ENCODE results near the gene RSPH4A.

RSPH4A gene

DNA sequence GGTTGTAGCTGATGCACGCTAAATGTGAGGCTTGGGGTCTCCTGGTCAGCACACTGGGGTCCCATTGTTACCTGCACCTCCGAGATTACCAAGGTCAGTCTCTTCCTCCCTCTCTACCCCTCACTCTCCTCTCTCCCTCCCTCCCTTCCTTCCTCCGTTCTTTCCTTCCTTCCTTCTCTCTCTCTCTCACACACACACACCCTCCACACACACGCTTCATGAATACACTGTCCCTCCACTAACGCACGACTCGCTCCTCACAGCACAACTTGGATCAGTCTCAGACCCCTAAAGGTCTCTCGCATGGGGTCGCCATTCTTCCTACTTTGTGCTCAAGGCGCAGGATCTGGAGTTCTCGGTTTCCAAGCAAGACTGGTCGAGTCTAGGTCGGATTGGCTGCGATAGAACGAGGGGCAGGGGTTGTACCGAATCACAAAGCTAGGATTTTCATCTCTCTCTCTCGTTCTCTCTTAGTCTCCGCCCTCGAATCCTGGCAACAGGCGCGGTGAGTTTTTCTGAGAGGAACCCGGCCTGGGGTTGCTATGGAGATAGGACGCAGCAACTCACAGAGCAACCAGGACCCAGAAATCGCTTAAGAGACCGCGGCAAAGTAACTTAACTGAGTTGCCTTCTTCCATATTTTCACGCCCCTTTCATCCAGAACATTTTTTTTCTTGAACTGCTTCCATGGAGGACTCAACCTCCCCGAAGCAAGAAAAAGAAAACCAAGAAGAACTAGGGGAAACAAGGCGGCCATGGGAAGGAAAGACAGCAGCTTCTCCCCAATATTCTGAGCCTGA lies at the start of gene RSPH4A:
Gene RSPH4A (plus strand): TSS at position 543 of the 800 bp plus-strand sequence. CDS start 145 bp downstream, at position 688.
- peak within 1 kb of the TSS; percentile 75 for H3K4me3 ChIP-seq (ENCODE audit: low read depth, low read length)
- DNase-seq (ENCODE audit: low read depth, low spot score), result peak; percentile 96
- in situ Hi-C loops (cut with HindIII; ENCODE audit: low sequenced_read_pairs), result no loop called here
- peak; percentile 23 for TF ChIP-seq CTCF (IDR thresholded peaks at IDR 0.05; ENCODE audit: low read depth, low read length)

- in situ Hi-C loops (cut with HindIII; ENCODE audit: low sequenced_read_pairs), result no loop called here
- no peak for DNase-seq (ENCODE audit: low read depth, low spot score)
- no peak for TF ChIP-seq CTCF (IDR thresholded peaks at IDR 0.05; ENCODE audit: low read depth, low read length)
- H3K4me3 ChIP-seq (ENCODE audit: low read depth, low read length), result no peak overlapping the region
Measured at GRCh38 chr6:116568111-116568510, 48.2 kb upstream of the RSPH4A start.

GRCh38 chr6:116568821-116569755 lies 47.2 kb upstream of the RSPH4A start:
- no peak overlapping the region for H3K4me3 ChIP-seq (ENCODE audit: low read depth, low read length)
- no peak for TF ChIP-seq CTCF (IDR thresholded peaks at IDR 0.05; ENCODE audit: low read depth, low read length)
- DNase-seq (ENCODE audit: low read depth, low spot score), result no peak
- in situ Hi-C loops (cut with HindIII; ENCODE audit: low sequenced_read_pairs), result no loop called here

- peak; percentile 100 for DNase-seq (ENCODE audit: low read depth, low spot score)
- in situ Hi-C loops (cut with HindIII; ENCODE audit: low sequenced_read_pairs), result no loop called here
- TF ChIP-seq CTCF (IDR thresholded peaks at IDR 0.05; ENCODE audit: low read depth, low read length), result no peak
- H3K4me3 ChIP-seq (ENCODE audit: low read depth, low read length), result peak within 1 kb of the TSS; percentile 70
Measured at GRCh38 chr6:116570856-116571682, 45.2 kb upstream of the RSPH4A start, which contains the start of gene RWDD1. TSS of gene RWDD1 (plus strand) at chr6:116571504. CDS start at chr6:116571583, 79 bp downstream.

DNA sequence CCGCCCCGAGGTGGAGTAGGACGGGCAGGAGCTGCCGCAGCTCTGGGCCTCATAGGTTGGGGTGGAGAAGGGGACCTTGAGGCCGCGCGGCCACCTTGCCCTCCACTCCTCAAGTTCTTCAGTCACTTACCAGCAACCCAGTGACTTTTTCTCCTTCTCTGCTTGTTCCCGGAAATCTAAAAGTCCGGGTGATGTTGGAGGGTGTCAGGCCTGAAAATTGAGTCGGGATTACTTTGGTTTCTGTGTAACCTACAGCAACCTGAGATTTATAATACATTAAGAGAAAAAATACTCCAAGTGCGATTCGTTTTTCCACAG lies 44.6 kb upstream of the RSPH4A start:
- in situ Hi-C loops (cut with HindIII; ENCODE audit: low sequenced_read_pairs), result no loop called here
- H3K4me3 ChIP-seq (ENCODE audit: low read depth, low read length), result peak overlapping the region; percentile 70
- no peak for DNase-seq (ENCODE audit: low read depth, low spot score)
- TF ChIP-seq CTCF (IDR thresholded peaks at IDR 0.05; ENCODE audit: low read depth, low read length), result no peak

DNA sequence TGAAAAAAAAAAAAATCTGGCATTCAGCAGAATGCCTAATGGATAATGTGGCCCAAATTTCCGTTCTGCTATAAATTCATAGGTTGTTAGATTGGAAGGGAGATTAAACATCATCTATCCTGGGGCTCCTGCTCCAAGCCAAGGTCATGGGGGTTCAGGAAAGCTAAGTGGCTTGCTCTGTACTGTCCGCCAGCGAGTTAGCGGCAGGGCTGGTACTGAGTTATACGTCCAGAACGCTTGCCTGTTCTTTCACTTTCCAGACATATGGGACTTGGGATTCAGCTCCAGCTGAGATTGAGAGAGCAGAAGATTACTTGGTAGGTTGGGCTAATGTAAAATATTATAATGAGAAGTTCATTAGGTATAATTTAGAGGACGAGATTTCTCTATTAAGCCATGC lies 44.1 kb upstream of the RSPH4A start:
- peak; percentile 58 for DNase-seq (ENCODE audit: low read depth, low spot score)
- in situ Hi-C loops (cut with HindIII; ENCODE audit: low sequenced_read_pairs), result no loop called here
- H3K4me3 ChIP-seq (ENCODE audit: low read depth, low read length), result peak overlapping the region; percentile 70
- no peak for TF ChIP-seq CTCF (IDR thresholded peaks at IDR 0.05; ENCODE audit: low read depth, low read length)
